Measurements from ENCODE around the gene PITRM1.

The PITRM1 gene

DNA sequence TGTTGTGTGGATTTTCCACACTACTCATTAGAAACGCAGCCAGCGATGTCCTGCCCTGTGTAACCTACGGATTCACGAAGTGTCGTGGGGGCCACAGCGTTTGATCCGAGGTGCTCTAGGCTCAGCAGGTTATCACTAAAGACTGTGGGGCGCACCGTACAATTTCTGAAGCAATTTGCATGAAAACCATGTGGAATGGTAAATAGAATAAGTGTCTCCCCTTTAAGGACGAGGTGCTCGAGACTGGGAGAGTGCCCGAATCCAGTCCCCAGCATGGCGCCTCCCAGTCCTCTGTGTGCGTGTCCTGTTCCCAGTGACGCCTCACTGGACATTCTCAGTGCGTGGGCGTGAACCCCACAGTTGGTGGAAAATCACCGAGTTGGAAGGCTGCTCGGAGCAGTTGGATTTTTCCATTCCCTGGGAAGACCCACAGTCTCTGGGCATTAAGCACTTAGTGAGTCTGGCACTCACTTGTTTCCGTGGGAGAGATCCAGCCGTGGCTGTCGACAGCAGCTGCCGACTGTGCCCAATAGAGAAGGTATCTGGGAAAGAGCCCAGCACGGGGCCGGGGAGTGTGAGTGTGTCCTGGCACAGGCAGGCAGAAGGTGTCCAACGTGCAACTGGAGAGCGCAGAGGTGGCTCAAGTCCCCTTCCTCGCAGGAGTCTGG is 68.2 kb downstream of the PITRM1 start:
- TF ChIP-seq, protein P1, sequence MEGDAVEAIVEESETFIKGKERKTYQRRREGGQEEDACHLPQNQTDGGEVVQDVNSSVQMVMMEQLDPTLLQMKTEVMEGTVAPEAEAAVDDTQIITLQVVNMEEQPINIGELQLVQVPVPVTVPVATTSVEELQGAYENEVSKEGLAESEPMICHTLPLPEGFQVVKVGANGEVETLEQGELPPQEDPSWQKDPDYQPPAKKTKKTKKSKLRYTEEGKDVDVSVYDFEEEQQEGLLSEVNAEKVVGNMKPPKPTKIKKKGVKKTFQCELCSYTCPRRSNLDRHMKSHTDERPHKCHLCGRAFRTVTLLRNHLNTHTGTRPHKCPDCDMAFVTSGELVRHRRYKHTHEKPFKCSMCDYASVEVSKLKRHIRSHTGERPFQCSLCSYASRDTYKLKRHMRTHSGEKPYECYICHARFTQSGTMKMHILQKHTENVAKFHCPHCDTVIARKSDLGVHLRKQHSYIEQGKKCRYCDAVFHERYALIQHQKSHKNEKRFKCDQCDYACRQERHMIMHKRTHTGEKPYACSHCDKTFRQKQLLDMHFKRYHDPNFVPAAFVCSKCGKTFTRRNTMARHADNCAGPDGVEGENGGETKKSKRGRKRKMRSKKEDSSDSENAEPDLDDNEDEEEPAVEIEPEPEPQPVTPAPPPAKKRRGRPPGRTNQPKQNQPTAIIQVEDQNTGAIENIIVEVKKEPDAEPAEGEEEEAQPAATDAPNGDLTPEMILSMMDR (IDR thresholded peaks at IDR 0.05; ENCODE audit: control extremely low read depth, extremely low read depth, low read depth, missing control alignments) = no peak
- no peak for DNase-seq (ENCODE audit: extremely low spot score)
- CTCF ChIA-PET = no interaction called here
- POLR2A ChIA-PET = no interaction called here

DNA sequence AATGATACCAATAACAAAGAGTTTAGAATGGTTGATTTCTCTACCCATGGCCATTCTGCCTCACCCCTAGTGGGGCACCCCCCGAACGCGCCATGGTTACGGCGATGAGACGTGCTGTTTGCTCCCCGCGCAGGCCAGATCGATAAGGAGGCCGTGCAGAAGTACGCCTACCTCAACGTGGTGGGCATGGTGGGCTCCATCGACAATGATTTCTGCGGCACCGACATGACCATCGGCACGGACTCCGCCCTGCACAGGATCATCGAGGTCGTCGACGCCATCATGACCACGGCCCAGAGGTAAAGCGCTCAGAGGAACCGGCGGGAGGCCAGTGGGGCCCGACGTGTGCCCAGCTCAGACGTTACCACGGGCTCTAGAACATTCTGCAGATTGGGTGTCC is 68.9 kb downstream of the PITRM1 start:
- ChIA-PET POLR2A (no interaction called here), CTCF (no interaction called here)
- TF ChIP-seq, protein P1 (IDR thresholded peaks at IDR 0.05; ENCODE audit: control extremely low read depth, extremely low read depth, low read depth, missing control alignments) = no peak
- DNase-seq (ENCODE audit: extremely low spot score) = no peak

DNA sequence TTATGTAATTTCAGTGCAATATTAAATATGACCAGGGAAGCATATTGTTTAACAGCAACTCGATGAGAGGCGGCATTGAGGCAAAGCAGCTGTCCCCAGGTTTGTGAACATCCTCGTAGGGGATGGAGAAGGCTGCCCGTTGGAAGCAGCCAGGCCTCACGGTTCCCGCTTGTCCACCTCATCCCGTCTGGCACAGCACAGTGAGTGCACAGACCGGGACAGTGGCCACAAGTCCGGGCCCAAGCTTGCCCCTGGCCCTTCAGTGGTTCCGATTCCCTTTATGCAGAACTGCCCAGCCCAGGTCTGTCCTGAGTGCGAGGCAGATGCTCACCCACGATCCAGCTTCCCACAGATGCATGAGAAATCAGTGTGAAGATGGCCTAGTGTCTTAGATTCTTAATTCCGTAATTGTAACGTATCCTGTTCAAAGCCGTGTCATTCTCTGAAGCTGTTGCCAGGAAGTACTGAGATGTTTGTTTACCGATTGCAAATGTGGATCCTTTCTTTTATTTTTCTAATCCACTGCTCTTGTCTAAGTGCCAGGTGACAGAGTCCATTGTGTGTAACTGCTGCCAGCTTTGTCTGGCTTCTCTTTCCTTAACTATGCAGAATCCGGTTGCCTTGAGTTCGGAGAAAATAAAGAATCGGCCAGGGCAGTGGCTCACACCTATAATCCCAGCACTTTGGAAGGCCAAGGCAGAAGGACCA is 69.7 kb downstream of the PITRM1 start:
- CTCF ChIA-PET = no interaction called here
- no peak for DNase-seq (ENCODE audit: extremely low spot score)
- POLR2A ChIA-PET = no interaction called here
- TF ChIP-seq, protein P1 (IDR thresholded peaks at IDR 0.05; ENCODE audit: control extremely low read depth, extremely low read depth, low read depth, missing control alignments) = no peak

DNA sequence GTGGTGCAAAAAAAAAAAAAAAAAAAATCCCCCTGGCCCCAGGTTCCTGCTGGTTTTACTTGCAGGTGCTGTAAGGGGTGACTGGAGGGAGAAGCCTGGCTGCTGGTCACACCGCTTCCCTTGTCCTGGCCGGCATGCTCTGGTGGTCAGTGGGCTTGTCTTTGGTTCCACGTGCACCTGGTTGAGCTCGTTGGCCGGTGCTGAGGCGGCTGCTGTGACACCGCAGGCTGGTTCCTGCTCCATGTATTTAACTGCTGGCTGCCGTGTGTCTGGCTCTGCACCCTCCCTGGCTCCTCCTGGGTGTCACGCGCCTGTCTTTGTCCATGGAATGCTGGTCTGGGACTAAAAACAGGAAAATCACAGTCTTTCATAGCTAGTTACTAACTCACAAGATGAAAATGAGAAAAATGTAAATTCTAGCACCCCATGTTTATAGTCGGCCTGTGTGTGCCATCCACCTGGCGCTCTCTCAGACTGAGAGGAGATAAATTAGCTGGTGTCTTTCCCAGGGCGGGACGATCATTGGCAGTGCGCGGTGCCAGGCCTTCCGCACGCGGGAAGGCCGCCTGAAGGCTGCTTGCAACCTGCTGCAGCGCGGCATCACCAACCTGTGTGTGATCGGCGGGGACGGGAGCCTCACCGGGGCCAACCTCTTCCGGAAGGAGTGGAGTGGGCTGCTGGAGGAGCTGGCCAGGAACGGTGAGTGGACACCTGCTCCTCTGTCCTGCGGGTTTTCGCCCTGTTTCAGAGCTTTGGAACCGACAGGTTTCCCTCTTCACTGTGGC is 71.5 kb downstream of the PITRM1 start:
- POLR2A ChIA-PET = interaction anchor here (0.6 kb wide), 2 partner anchors 22 to 41 kb away, joined by 8 to 11 read pairs; no protein-coding TSS in a partner anchor
- TF ChIP-seq, protein P1 (IDR thresholded peaks at IDR 0.05; ENCODE audit: control extremely low read depth, extremely low read depth, low read depth, missing control alignments) = no peak
- DNase-seq (ENCODE audit: extremely low spot score) = no peak
- CTCF ChIA-PET = no interaction called here

DNA sequence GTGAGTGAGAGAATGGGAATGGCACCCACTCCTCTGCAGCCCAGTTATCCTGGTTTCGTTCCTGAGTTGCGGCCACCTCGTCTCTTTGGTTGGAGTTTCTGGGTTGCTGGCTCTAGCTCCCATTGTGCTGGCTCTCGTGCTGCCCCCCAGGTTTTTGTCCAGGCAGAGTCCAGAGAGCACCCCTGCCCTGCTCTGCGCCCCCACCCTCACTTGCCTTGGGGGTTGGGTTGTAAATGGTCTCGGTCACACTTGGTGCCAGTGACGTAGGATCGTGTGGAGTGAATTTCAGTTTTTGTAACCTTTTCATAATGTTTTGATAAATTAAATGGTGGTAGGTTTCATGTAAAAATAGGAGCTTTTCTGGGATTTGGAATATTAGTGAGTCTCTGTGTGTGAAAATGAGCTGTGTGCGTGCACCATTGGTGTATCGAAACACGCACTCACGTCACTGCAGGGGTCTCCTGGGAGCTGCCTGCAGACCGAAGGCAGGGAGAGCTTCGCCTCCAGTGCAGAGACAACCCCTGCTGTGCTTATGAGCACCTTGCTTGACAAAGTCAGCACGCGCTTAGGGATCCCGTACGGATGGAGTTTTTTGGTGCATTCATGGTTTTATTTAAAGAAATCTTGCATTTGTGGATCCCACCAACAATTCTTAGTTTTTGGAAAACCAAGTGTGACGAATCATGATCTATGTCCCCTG is 72.3 kb downstream of the PITRM1 start:
- ChIA-PET POLR2A (interaction anchor here (0.6 kb wide), 1 partner anchor 22 kb away, joined by 8 read pairs; no protein-coding TSS in a partner anchor), CTCF (no interaction called here)
- DNase-seq (ENCODE audit: extremely low spot score) = no peak
- TF ChIP-seq, protein P1 (IDR thresholded peaks at IDR 0.05; ENCODE audit: control extremely low read depth, extremely low read depth, low read depth, missing control alignments) = no peak

Measured in GM10248 (cell line).